ENCODE results near the gene RDX. TPM values are rescaled to one million over a fixed set of nuclear protein-coding genes. Genes with fewer than 3 reads are reported as not detected.

The RDX gene
- total RNA-seq, 1 experiment from 2014 or later: 131 TPM

- Histone ChIP-seq H3K27me3 (ENCODE audit: insufficient read depth, low read length) (no peaks in the 10 kb centered on the region), H3K4me3 (replicated peaks in 1 of 2; ENCODE audit: low read depth in 1 of 2, low read length in 2 of 2) (no peak overlapping the region), H2AFZ (ENCODE audit: low read depth, low read length, poor library complexity, severe bottlenecking) (peak overlapping the region; percentile 42), H3K4me2 (ENCODE audit: low read length) (peak overlapping the region; percentile 94), H3K79me2 (ENCODE audit: insufficient read depth, low read length) (no peaks in the 10 kb centered on the region), H3K27ac (ENCODE audit: low read depth, low read length) (peak overlapping the region; percentile 73; the same call in 1 of the 2 replicates), H3K9me2 (ENCODE audit: insufficient read depth) (no peaks in the 10 kb centered on the region), H3K4me1 (ENCODE audit: control insufficient read depth in 1 of 2, insufficient read depth in 2 of 2, low read length in 2 of 2) (peaks cover 17 to 28% of the 10 kb centered on the region in 2 experiments; a peak in 3 of 4 replicates), H4K20me1 (ENCODE audit: insufficient read depth) (no peaks in the 10 kb centered on the region), H3K36me3 (ENCODE audit: control insufficient read depth in 1 of 2, insufficient read depth in 2 of 2, low read length in 2 of 2) (no peaks in the 10 kb centered on the region), H3K9ac (ENCODE audit: low read length) (no peak overlapping the region), H3K9me3 (ENCODE audit: control insufficient read depth in 1 of 2, insufficient read depth in 1 of 2, low read depth in 1 of 2, low read length in 2 of 2) (peaks cover 0 to 6% of the 10 kb centered on the region in 2 experiments; a peak in 1 of 4 replicates)
- POLR2A ChIA-PET: interaction anchor here (1.3 kb wide), 1 partner anchor 10 kb away, joined by 3 read pairs; no protein-coding TSS in a partner anchor
- RAD21 ChIA-PET (ENCODE audit: low non-redundant PET in 1 of 2, low total read pairs in 2 of 2, uncharacterized antibody in 2 of 2, unreplicated experiment in 2 of 2): interaction anchor here in 1 of 2 experiments (0.6 kb wide), 1 partner anchor 444 kb away, joined by 4 read pairs; no protein-coding TSS in a partner anchor
- CTCF ChIA-PET: no interaction called here
- ATAC-seq (no peak), DNase-seq (ENCODE audit: low read depth, low spot score) (no peak)
- TF ChIP-seq ELF1 (IDR thresholded peaks at IDR 0.05; ENCODE audit: borderline replicate concordance, low read depth) (no peak), FOSL1 (IDR thresholded peaks at IDR 0.05; ENCODE audit: low read depth) (no peak), EZH2 (IDR thresholded peaks at IDR 0.05) (no peak), SRF (IDR thresholded peaks at IDR 0.05; ENCODE audit: low read depth) (no peak), POLR2A (IDR thresholded peaks at IDR 0.05; ENCODE audit: borderline replicate concordance, extremely low read depth, insufficient read depth, insufficient read length) (no peak), JUND (IDR thresholded peaks at IDR 0.05) (no peak), EZH2phosphoT487 (IDR thresholded peaks at IDR 0.05; ENCODE audit: borderline replicate concordance) (no peak), ZNF274 (IDR thresholded peaks at IDR 0.05; ENCODE audit: low read depth, low read length) (no peak), SIN3A (IDR thresholded peaks at IDR 0.05; ENCODE audit: low read depth) (no peak)
- TF ChIP-seq, protein P1, sequence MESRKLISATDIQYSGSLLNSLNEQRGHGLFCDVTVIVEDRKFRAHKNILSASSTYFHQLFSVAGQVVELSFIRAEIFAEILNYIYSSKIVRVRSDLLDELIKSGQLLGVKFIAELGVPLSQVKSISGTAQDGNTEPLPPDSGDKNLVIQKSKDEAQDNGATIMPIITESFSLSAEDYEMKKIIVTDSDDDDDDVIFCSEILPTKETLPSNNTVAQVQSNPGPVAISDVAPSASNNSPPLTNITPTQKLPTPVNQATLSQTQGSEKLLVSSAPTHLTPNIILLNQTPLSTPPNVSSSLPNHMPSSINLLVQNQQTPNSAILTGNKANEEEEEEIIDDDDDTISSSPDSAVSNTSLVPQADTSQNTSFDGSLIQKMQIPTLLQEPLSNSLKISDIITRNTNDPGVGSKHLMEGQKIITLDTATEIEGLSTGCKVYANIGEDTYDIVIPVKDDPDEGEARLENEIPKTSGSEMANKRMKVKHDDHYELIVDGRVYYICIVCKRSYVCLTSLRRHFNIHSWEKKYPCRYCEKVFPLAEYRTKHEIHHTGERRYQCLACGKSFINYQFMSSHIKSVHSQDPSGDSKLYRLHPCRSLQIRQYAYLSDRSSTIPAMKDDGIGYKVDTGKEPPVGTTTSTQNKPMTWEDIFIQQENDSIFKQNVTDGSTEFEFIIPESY (IDR thresholded peaks at IDR 0.05; ENCODE audit: extremely low read depth, insufficient replicate concordance, low read length): no peak
- TF ChIP-seq, protein P2, sequence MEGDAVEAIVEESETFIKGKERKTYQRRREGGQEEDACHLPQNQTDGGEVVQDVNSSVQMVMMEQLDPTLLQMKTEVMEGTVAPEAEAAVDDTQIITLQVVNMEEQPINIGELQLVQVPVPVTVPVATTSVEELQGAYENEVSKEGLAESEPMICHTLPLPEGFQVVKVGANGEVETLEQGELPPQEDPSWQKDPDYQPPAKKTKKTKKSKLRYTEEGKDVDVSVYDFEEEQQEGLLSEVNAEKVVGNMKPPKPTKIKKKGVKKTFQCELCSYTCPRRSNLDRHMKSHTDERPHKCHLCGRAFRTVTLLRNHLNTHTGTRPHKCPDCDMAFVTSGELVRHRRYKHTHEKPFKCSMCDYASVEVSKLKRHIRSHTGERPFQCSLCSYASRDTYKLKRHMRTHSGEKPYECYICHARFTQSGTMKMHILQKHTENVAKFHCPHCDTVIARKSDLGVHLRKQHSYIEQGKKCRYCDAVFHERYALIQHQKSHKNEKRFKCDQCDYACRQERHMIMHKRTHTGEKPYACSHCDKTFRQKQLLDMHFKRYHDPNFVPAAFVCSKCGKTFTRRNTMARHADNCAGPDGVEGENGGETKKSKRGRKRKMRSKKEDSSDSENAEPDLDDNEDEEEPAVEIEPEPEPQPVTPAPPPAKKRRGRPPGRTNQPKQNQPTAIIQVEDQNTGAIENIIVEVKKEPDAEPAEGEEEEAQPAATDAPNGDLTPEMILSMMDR (IDR thresholded peaks at IDR 0.05 in 2 of 3, conservative IDR thresholded peaks at IDR 0.05 in 1 of 3; ENCODE audit: borderline replicate concordance in 1 of 3, insufficient read depth in 1 of 3, low read depth in 2 of 3, low read length in 2 of 3): no peak
- intact Hi-C loops (cut with micrococcal nuclease): no loop called here
- TSS peak; percentile 45 for BruUV-seq (replicated peaks)
Measured at GRCh38 chr11:110327508-110327907, 31.1 kb upstream of the RDX start.
